HG02852 (cell line): ENCODE results near the gene LRFN2.

Experiments
- ATAC-seq: cut with Tn5 transposase; IDR thresholded peaks from one replicate; pipeline ENCODE4 v1.9.1; 2021; ENCODE audit warnings: mild to moderate bottlenecking, moderate library complexity; ENCODE audit not compliant: unreplicated experiment

The LRFN2 gene

GRCh38 chr6:40520678-40521077, 66.5 kb downstream of the LRFN2 start:
- ATAC-seq: no peak

GRCh38 chr6:40520084-40520483, 67.1 kb downstream of the LRFN2 start:
- no peak for ATAC-seq

- no peak for ATAC-seq
Measured at GRCh38 chr6:40517654-40518053, 69.5 kb downstream of the LRFN2 start.

GRCh38 chr6:40516429-40516828, 70.7 kb downstream of the LRFN2 start:
- no peak for ATAC-seq

GRCh38 chr6:40512340-40512739, 74.8 kb downstream of the LRFN2 start:
- ATAC-seq: no peak

GRCh38 chr6:40511884-40512283, 75.3 kb downstream of the LRFN2 start:
- no peak for ATAC-seq

GRCh38 chr6:40510442-40510841, 76.7 kb downstream of the LRFN2 start:
- no peak for ATAC-seq

- no peak for ATAC-seq
Measured at GRCh38 chr6:40509716-40510260, 77.4 kb downstream of the LRFN2 start.

GRCh38 chr6:40509086-40509485, 78.1 kb downstream of the LRFN2 start:
- ATAC-seq: no peak

GRCh38 chr6:40506954-40507353, 80.2 kb downstream of the LRFN2 start:
- ATAC-seq: no peak

GRCh38 chr6:40505191-40505810, 81.9 kb downstream of the LRFN2 start:
- ATAC-seq: no peak

- ATAC-seq: no peak
Measured at GRCh38 chr6:40504274-40504673, 82.9 kb downstream of the LRFN2 start.

- no peak for ATAC-seq
Measured at GRCh38 chr6:40500227-40500626, 86.9 kb downstream of the LRFN2 start.

- no peak for ATAC-seq
Measured at GRCh38 chr6:40499215-40499614, 87.9 kb downstream of the LRFN2 start.

- no peak for ATAC-seq
Measured at GRCh38 chr6:40498148-40498547, 89.0 kb downstream of the LRFN2 start.

- no peak for ATAC-seq
Measured at GRCh38 chr6:40492187-40492586, 95.0 kb downstream of the LRFN2 start.

GRCh38 chr6:40490508-40490907, 96.7 kb downstream of the LRFN2 start:
- ATAC-seq: no peak

GRCh38 chr6:40489798-40490197, 97.4 kb downstream of the LRFN2 start:
- no peak for ATAC-seq

- no peak for ATAC-seq
Measured at GRCh38 chr6:40486576-40486975, 100.6 kb downstream of the LRFN2 start.

- ATAC-seq: no peak
Measured at GRCh38 chr6:40485795-40486194, 101.4 kb downstream of the LRFN2 start.

GRCh38 chr6:40485300-40485699, 101.9 kb downstream of the LRFN2 start:
- ATAC-seq: no peak

GRCh38 chr6:40484066-40484465, 103.1 kb downstream of the LRFN2 start:
- ATAC-seq: no peak

GRCh38 chr6:40482532-40482931, 104.6 kb downstream of the LRFN2 start:
- ATAC-seq: no peak
